Measurements from ENCODE around the gene XPC. TPM values are rescaled to one million over a fixed set of nuclear protein-coding genes. Genes with fewer than 3 reads are reported as not detected.

The XPC gene
- total and polyA plus RNA-seq, 12 donors: 7.3 to 15.8 (median 9.8) TPM

DNA sequence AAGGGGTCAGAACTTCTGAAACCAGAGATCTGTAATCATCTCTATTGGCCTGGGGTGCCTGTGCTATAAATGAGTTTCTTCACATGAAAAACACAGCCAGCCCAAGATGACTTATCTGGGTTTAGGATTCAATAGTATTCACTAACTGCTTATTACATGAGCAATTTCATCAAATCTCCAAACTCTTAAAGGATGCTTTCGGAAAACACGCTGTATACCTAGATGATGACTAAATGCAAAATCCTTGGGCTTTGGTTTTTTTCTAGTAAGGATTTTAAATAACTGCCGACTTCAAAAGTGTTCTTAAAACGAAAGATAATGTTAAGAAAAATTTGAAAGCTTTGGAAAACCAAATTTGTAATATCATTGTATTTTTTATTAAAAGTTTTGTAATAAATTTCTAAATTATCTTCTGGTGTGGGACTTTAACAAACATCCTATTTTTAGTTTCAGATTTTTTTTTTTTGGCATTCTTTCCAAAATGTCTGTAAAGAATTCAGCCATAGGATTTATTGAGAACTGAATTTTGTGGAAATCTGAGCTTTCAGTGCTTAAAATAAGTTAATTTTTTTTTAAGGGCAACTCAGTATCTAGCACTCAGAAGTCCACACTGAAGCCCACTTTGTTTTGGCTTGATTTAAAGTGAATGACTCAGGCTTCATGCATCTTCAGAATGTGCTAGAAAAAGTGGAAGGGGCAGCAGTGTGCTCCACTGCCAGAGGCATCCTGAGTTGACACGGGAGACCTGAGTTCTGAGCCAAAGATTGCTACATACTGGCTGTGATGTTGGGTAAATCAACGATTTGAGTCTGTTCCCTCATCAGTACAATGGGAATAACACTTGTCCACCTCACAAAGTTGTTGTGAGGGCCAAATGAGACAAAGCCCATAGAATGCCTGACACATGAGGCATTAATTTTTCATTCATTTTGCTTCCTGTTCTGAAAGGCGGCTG is 34.9 kb downstream of the XPC start:
- peaks cover 14 to 71% (median 37%) of the 10 kb centered on the region in 9 donors for H3K4me1 ChIP-seq
- H3K4me3 ChIP-seq: peak overlapping the region in 1 of 10 donors; percentile 34
- H3K36me3 ChIP-seq: peaks cover 0 to 79% (median 44%) of the 10 kb centered on the region in 9 donors
- DNase-seq (peak in 1 of 2 donors; percentile 41), ATAC-seq (peak in 6 of 8 donors; percentile 25 to 47 (median 40))
- intact Hi-C loops (cut with DNase I): loop anchor here in 2 of 10 donors (1.0 to 2.0 kb wide), 3 partner anchors 18 to 35 kb away; partner anchors contain the start of genes LSM3 (in 2 of the 2), XPC (in 2 of the 2) and TMEM43 (in 1 of the 2)
- no peaks in the 10 kb centered on the region for H3K27me3 ChIP-seq
- H3K9me3 ChIP-seq: no peaks in the 10 kb centered on the region
- WGBS, 2 donors: 56 to 64% methylated on average over 7 of the region's 7 CpGs
- peak overlapping the region; percentile 33 to 93 (median 84) for H3K27ac ChIP-seq
- TF ChIP-seq, protein P1, sequence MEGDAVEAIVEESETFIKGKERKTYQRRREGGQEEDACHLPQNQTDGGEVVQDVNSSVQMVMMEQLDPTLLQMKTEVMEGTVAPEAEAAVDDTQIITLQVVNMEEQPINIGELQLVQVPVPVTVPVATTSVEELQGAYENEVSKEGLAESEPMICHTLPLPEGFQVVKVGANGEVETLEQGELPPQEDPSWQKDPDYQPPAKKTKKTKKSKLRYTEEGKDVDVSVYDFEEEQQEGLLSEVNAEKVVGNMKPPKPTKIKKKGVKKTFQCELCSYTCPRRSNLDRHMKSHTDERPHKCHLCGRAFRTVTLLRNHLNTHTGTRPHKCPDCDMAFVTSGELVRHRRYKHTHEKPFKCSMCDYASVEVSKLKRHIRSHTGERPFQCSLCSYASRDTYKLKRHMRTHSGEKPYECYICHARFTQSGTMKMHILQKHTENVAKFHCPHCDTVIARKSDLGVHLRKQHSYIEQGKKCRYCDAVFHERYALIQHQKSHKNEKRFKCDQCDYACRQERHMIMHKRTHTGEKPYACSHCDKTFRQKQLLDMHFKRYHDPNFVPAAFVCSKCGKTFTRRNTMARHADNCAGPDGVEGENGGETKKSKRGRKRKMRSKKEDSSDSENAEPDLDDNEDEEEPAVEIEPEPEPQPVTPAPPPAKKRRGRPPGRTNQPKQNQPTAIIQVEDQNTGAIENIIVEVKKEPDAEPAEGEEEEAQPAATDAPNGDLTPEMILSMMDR (IDR thresholded peaks at IDR 0.05): no peak

DNA sequence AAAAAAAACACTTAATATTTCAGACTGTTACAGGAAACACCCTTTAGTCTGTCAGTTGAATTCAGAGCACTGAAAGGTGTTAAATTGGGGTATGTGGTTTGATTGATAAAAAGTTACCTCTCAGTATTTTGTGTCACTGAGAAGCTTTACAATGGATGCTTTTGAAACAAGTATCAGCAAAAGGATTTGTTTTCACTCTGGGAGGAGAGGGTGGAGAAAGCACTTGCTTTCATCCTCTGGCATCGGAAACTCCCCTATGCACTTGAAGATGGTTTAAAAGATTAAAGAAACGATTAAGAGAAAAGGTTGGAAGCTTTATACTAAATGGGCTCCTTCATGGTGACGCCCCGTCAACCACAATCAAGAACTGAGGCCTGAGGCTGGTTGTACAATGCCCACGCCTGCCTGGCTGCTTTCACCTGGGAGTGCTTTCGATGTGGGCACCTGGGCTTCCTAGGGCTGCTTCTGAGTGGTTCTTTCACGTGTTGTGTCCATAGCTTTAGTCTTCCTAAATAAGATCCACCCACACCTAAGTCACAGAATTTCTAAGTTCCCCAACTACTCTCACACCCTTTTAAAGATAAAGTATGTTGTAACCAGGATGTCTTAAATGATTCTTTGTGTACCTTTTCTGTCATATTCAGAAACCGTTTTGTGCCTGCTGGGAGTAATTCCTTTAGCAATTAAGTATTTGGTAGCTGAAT is 35.7 kb downstream of the XPC start:
- TF ChIP-seq, protein P1 (IDR thresholded peaks at IDR 0.05): no peak
- ATAC-seq: no peak
- Histone ChIP-seq H3K27ac (peak overlapping the region; percentile 18 to 93 (median 84)), H3K27me3 (no peaks in the 10 kb centered on the region), H3K36me3 (peaks cover 0 to 79% (median 35%) of the 10 kb centered on the region in 9 donors), H3K4me3 (no peak overlapping the region), H3K4me1 (peaks cover 14 to 71% (median 40%) of the 10 kb centered on the region in 9 donors), H3K9me3 (no peaks in the 10 kb centered on the region)
- 86 to 87% methylated on average over 8 of the region's 8 CpGs for WGBS, 2 donors
- intact Hi-C loops (cut with DNase I): loop anchor here in 1 of 10 donors (1.0 kb wide), 1 partner anchor 17 kb away; the partner anchor contains the start of gene TMEM43
- no peak for DNase-seq

DNA sequence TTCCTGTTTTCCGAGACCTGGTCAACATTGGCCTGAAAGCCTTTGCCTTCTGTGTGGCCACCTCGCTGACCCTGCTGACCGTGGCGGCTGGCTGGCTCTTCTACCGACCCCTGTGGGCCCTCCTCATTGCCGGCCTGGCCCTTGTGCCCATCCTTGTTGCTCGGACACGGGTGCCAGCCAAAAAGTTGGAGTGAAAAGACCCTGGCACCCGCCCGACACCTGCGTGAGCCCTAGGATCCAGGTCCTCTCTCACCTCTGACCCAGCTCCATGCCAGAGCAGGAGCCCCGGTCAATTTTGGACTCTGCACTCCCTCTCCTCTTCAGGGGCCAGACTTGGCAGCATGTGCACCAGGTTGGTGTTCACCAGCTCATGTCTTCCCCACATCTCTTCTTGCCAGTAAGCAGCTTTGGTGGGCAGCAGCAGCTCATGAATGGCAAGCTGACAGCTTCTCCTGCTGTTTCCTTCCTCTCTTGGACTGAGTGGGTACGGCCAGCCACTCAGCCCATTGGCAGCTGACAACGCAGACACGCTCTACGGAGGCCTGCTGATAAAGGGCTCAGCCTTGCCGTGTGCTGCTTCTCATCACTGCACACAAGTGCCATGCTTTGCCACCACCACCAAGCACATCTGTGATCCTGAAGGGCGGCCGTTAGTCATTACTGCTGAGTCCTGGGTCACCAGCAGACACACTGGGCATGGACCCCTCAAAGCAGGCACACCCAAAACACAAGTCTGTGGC is 36.6 kb downstream of the XPC start:
- DNase-seq: peak; percentile 51 to 66
- intact Hi-C loops (cut with DNase I): no loop called here
- TF ChIP-seq, protein P1 (IDR thresholded peaks at IDR 0.05): no peak
- no peaks in the 10 kb centered on the region for H3K27me3 ChIP-seq
- WGBS, 2 donors: 73 to 78% methylated on average over 19 of the region's 19 CpGs
- H3K4me1 ChIP-seq: peaks cover 14 to 67% (median 47%) of the 10 kb centered on the region in 9 donors
- peak overlapping the region in 9 of 10 donors; percentile 21 to 93 (median 80) for H3K27ac ChIP-seq
- ATAC-seq: peak; percentile 22 to 77 (median 58)
- H3K4me3 ChIP-seq: no peak overlapping the region
- H3K36me3 ChIP-seq: peaks cover 0 to 79% (median 27%) of the 10 kb centered on the region in 9 donors
- H3K9me3 ChIP-seq: no peaks in the 10 kb centered on the region
